GM18511 (cell line): Measurements from ENCODE around the gene TAOK3.
"Not testable (repeated sequence)": the region's sequence is repeated elsewhere in the genome, so short reads cannot be mapped to it uniquely, and the experiment has no call there.

ENCODE experiments used
- ATAC-seq: cut with Tn5 transposase; IDR thresholded peaks from one replicate; pipeline ENCODE4 v1.9.1; 2021; ENCODE audit warnings: mild to moderate bottlenecking, moderate library complexity; ENCODE audit not compliant: unreplicated experiment

Gene TAOK3

GRCh38 chr12:118344829-118345228, 27.9 kb downstream of the TAOK3 start:
- ATAC-seq, result no peak

DNA sequence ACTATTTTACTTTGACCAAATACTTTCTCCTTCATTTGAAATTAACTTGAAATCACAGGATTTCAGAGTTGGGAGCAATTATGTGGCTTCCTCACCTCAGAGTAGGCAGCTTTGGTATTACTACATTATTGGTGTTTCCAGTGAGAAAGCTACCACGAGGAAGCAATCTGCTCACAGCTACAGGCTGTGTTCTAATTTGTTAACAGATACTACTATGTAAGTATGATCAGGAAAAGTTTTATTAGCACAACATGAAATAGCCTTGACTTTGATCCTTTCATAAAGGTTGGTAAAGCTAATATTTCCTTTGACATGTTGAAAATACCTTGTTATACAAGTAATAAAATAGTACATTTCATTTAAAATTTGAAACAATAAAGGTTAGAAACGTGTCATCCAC, 30.6 kb downstream of the TAOK3 start:
- ATAC-seq, result no peak

GRCh38 chr12:118337194-118337838, 35.4 kb downstream of the TAOK3 start:
- ATAC-seq, result no peak

DNA sequence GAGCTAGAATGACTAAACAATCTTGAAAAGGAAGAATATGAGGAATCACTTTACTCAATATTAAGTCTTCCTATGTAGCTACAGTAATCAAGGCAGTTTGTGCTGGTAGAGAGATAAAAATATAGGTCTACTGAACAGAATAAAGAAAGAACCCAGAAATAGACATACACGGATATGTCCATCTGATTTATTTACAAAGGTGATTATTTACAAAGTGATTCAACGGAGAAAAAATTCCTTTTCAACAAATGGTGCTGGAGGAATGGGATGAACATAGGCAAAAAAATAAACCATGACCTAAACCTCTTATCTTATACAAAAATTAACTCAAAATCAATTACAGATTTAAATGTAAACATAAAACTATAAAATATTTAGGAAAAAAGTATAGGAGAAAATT, 36.6 kb downstream of the TAOK3 start:
- ATAC-seq, result no peak

DNA sequence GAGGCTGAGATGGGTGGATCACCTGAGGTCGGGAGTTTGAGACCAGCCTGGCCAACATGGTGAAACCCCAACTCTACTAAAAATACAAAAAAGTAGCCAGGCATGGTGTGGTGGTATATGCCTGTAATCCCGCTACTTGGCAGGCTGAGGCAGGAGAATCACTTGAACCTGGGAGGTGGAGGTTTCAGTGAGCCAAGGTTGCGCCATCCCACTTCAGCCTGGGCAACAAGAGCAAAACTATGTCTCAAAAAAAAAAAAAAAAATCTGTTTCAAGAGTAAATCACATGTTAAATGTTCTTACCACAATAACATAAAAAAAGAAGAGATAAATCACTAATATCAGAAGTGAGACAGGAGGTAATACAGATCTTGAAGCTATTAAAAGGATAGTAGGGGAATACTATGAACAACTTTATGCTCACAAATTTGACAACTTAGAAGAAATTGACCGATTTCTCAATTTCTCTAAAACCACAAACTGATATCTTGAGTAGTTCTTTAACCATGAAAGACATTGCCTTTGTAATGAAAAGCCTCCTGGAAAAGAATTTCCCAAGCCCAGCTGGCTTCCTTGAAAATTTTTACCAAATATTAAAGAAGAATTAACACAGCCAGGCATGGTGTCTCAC, 37.7 kb downstream of the TAOK3 start:
- ATAC-seq, result no peak

- ATAC-seq, result no peak
Measured at GRCh38 chr12:118334241-118334640, 38.5 kb downstream of the TAOK3 start.

- no peak for ATAC-seq
Measured at GRCh38 chr12:118332511-118332910, 40.2 kb downstream of the TAOK3 start.

GRCh38 chr12:118330421-118331018, 42.2 kb downstream of the TAOK3 start:
- peak; percentile 94 for ATAC-seq

- ATAC-seq, result no peak
Measured at GRCh38 chr12:118328486-118329330, 44.0 kb downstream of the TAOK3 start.

DNA sequence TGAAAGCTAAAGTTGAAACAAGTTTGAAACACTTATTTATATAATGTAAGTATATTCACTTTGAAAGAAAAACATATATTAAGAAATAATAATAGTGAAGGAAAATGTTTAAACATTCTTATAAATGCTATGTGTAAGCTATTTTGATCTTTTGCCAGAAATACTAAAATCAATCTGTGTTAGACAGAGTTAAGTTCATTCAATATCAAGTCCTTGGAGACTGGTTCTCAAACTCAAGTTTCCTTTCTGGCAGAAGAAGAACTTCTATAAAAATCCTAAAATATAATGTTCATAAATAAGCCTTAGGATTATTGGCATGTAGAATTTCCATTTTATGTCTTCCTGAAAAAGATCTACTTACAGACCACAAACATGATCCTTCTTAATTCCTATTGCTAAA, 45.3 kb downstream of the TAOK3 start:
- ATAC-seq, result no peak

DNA sequence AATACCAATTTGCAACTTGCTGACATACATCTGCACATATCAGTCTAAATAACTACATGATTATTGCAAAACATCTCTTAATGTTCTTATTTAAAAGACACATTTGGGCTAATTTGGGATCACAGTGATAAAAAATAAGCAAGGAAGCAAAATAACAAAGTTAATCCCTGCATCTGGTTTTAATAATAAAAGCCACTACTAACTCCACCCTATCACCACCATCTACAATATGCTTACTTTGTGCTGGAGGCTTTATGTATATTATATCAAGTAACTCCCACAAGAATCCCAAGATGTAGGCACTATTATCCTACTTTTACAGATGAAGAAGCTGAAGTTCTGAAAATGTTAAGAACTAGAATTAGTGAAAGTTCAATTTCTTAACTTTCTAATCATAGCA, 45.7 kb downstream of the TAOK3 start:
- ATAC-seq, result no peak

- no peak for ATAC-seq
Measured at GRCh38 chr12:118325081-118325480, 47.6 kb downstream of the TAOK3 start.

DNA sequence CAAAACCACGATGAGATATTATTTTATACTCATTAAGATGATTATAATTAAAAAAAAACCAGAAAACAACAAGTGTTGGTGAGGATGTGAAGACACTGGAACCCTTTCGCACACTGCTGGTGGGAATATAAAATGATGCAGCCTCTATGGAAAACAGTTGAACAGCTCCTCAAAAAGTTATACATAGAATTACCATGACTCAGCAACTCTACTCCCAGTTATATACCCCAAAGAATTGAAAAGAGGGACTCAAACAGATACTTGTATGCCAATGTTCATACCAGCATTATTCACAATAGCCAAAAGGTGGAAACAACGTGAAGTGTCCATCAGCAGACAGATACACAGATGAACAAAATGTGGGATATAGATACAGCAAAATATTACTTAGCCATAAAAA, 53.1 kb downstream of the TAOK3 start:
- ATAC-seq, result no peak

DNA sequence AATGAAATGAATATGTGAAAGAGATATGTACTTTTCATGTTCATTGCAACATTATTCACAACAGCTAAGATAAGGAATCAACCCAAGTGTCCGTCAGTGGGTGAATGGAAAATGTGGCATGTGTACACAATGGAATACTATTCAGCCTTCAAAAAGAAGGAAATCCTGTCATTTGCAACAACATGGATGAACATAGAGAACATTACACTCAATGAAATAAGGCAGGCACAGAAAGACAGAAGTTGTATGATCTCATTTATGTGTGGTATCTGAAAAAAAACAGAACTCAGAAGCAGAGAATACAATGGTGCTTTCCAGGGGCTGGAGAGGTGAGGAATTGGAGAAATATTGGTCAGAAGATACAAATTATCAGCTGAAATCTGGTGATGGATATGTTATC, 54.0 kb downstream of the TAOK3 start:
- no peak for ATAC-seq

DNA sequence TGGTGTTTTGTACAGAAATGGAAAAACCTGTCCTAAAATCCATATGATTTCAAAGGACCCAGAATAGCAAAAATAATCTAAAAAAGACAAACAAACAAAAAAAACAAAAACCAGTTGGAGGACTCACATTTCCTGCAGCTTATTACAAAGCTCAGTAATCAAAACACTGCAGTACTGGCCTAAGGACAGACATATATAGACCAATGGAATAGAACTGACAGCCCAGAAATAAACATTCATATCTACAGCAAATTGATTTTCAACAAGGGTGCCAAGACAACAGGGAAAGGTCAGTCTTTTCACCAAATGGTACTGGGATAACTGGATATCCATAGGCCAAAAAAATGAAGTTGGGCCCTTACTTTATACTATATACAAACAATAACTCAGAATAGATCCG, 55.0 kb downstream of the TAOK3 start:
- ATAC-seq, result no peak

- no peak for ATAC-seq
Measured at GRCh38 chr12:118315821-118316220, 56.9 kb downstream of the TAOK3 start.

- ATAC-seq, result peak; percentile 74
Measured at GRCh38 chr12:118312578-118312977, 60.1 kb downstream of the TAOK3 start.

- no peak for ATAC-seq
Measured at GRCh38 chr12:118311666-118312065, 61.0 kb downstream of the TAOK3 start.

DNA sequence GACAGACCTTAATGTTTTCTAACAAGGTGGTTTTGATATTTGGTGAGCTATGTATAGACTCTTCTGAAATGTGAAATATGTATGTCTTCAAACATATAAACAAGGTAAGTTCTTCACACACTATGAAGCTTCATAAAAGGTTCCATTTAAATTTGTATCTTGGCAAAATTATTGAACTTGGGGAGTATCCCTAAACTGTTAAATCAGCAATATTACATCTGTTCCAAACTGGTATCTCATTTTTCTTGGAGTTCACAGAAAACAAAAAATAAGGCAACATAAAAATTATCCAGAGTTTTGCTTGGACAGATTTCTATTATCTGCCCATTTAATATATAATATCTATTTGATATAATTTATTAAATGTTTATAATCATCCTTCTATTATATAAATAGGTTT, 62.4 kb downstream of the TAOK3 start:
- ATAC-seq, result no peak

- not testable (repeated sequence) for ATAC-seq
Measured at GRCh38 chr12:118308006-118308405, 64.7 kb downstream of the TAOK3 start.

- peak; percentile 56 for ATAC-seq
Measured at GRCh38 chr12:118307069-118307954, 65.4 kb downstream of the TAOK3 start.
